Astrocyte (in vitro differentiated cells and primary cell): ENCODE results near the gene CRTC1.

Experiments
- EZH2 ChIP-seq: IDR thresholded peaks from 2 replicates; pipeline ENCODE4 v1.6.1; 2012; ENCODE audit warnings: mild to moderate bottlenecking, low read length, inconsistent platforms; ENCODE audit not compliant: insufficient read depth
- TF ChIP-seq, protein P1 (sequence below): IDR thresholded peaks from 2 replicates; pipeline ENCODE4 v1.5.1; 2011; ENCODE audit warnings: low read depth, mild to moderate bottlenecking, inconsistent platforms, low read length, moderate library complexity; ENCODE audit not compliant: insufficient read depth

DNA sequence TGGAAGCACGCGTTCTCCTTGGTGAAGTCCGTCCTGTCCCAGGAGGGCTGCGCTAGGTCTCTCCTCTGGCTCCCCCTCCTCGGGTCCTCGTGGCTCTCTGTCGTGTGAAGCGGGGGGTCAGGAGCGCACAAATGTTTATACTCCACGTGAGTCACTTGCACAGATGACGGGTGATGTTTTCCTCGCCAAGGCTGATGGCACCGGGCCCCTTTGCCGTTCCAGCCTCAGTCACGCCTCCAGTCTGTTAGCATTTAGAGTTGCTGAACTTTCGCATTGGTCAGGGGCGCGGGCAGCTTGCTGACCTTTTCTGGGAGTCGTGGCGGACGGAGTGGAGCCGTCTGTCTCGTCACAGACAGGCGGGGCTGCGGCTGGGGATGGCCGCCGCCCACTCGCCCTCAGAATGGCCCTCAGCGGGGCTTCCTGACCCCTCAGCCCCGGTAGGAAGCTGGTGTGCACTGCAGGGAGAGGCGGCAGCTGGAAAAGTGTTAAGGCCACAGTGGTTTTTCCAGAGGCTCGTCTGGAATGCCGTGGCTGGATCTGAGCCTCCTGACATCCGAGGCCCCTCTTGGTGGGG, 32.9 kb upstream of the CRTC1 start:
- TF ChIP-seq, protein P1, sequence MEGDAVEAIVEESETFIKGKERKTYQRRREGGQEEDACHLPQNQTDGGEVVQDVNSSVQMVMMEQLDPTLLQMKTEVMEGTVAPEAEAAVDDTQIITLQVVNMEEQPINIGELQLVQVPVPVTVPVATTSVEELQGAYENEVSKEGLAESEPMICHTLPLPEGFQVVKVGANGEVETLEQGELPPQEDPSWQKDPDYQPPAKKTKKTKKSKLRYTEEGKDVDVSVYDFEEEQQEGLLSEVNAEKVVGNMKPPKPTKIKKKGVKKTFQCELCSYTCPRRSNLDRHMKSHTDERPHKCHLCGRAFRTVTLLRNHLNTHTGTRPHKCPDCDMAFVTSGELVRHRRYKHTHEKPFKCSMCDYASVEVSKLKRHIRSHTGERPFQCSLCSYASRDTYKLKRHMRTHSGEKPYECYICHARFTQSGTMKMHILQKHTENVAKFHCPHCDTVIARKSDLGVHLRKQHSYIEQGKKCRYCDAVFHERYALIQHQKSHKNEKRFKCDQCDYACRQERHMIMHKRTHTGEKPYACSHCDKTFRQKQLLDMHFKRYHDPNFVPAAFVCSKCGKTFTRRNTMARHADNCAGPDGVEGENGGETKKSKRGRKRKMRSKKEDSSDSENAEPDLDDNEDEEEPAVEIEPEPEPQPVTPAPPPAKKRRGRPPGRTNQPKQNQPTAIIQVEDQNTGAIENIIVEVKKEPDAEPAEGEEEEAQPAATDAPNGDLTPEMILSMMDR, result no peak
- TF ChIP-seq EZH2, result no peak
